ENCODE data around the gene APIP.

The APIP gene

GRCh38 chr11:34887260-34887659, 28.9 kb downstream of the APIP start:
- FAIRE-seq: no peak

- FAIRE-seq: no peak
Measured at GRCh38 chr11:34886609-34887008, 29.6 kb downstream of the APIP start.

- FAIRE-seq: no peak
Measured at GRCh38 chr11:34881900-34882299, 34.3 kb downstream of the APIP start.

GRCh38 chr11:34877375-34877975, 38.7 kb downstream of the APIP start:
- no peak for FAIRE-seq

- FAIRE-seq: no peak
Measured at GRCh38 chr11:34874202-34874601, 42.0 kb downstream of the APIP start.

GRCh38 chr11:34870548-34871196, 45.5 kb downstream of the APIP start:
- FAIRE-seq: no peak

GRCh38 chr11:34869425-34869824, 46.8 kb downstream of the APIP start:
- no peak for FAIRE-seq

- FAIRE-seq: no peak
Measured at GRCh38 chr11:34866375-34866774, 49.8 kb downstream of the APIP start.

- FAIRE-seq: no peak
Measured at GRCh38 chr11:34865261-34865660, 50.9 kb downstream of the APIP start.

GRCh38 chr11:34864424-34864823, 51.8 kb downstream of the APIP start:
- no peak for FAIRE-seq

- FAIRE-seq: no peak
Measured at GRCh38 chr11:34863048-34863447, 53.1 kb downstream of the APIP start.

GRCh38 chr11:34860518-34860917, 55.7 kb downstream of the APIP start:
- FAIRE-seq: no peak

GRCh38 chr11:34860034-34860433, 56.1 kb downstream of the APIP start:
- no peak for FAIRE-seq

- FAIRE-seq: no peak
Measured at GRCh38 chr11:34859496-34859895, 56.7 kb downstream of the APIP start.

- no peak for FAIRE-seq
Measured at GRCh38 chr11:34857463-34857862, 58.7 kb downstream of the APIP start.

GRCh38 chr11:34856251-34856650, 59.9 kb downstream of the APIP start:
- no peak for FAIRE-seq

GRCh38 chr11:34855754-34856095, 60.5 kb downstream of the APIP start:
- FAIRE-seq: no peak

- no peak for FAIRE-seq
Measured at GRCh38 chr11:34855021-34855753, 61.0 kb downstream of the APIP start.

- FAIRE-seq: no peak
Measured at GRCh38 chr11:34851916-34852315, 64.3 kb downstream of the APIP start.

- peak; percentile 71 for FAIRE-seq
Measured at GRCh38 chr11:34850334-34850733, 65.8 kb downstream of the APIP start.

- no peak for FAIRE-seq
Measured at GRCh38 chr11:34846467-34846866, 69.7 kb downstream of the APIP start.

- FAIRE-seq: no peak
Measured at GRCh38 chr11:34844463-34845112, 71.6 kb downstream of the APIP start.

- no peak for FAIRE-seq
Measured at GRCh38 chr11:34843271-34843670, 72.9 kb downstream of the APIP start.
